Thyroid gland (tissue), 4 donors: ENCODE data around the gene TNNT2.

Source experiments
- CTCF ChIP-seq, 6 experiments: fragments of 200-600 bp in 3 of 6; fragments of 450-650 bp in 3 of 6; sonication (generic) in 3 of 6; IDR thresholded peaks; one replicate each; pipeline ENCODE4 v1.5.1; 2016 to 2019; ENCODE audit warnings: antibody characterized with exemption in 6 of 6, mild to moderate bottlenecking in 2 of 6, inconsistent platforms in 1 of 6, moderate library complexity in 1 of 6
- POLR2A ChIP-seq, 2 donors: fragments of 450-650 bp; IDR thresholded peaks; one replicate each; pipeline ENCODE4 v1.6.1; 2017; ENCODE audit warnings: antibody characterized with exemption in 2 of 2, mild to moderate bottlenecking in 2 of 2, moderate library complexity in 1 of 2

- no peak for TF ChIP-seq CTCF (IDR thresholded peaks at IDR 0.05)
- no peak for TF ChIP-seq POLR2A (IDR thresholded peaks at IDR 0.05)
Measured at GRCh38 chr1:201381130-201381529, 3.6 kb upstream of the TNNT2 start.
